HG03469 (cell line): Measurements from ENCODE around the gene BRAT1.
"Not testable (repeated sequence)": the region's sequence is repeated elsewhere in the genome, so short reads cannot be mapped to it uniquely, and the experiment has no call there.

Experiments
- ATAC-seq: cut with Tn5 transposase; IDR thresholded peaks from one replicate; pipeline ENCODE4 v1.9.1; 2021; ENCODE audit warnings: mild to moderate bottlenecking, moderate library complexity, moderate number of reproducible peaks; ENCODE audit not compliant: unreplicated experiment

Gene BRAT1

DNA sequence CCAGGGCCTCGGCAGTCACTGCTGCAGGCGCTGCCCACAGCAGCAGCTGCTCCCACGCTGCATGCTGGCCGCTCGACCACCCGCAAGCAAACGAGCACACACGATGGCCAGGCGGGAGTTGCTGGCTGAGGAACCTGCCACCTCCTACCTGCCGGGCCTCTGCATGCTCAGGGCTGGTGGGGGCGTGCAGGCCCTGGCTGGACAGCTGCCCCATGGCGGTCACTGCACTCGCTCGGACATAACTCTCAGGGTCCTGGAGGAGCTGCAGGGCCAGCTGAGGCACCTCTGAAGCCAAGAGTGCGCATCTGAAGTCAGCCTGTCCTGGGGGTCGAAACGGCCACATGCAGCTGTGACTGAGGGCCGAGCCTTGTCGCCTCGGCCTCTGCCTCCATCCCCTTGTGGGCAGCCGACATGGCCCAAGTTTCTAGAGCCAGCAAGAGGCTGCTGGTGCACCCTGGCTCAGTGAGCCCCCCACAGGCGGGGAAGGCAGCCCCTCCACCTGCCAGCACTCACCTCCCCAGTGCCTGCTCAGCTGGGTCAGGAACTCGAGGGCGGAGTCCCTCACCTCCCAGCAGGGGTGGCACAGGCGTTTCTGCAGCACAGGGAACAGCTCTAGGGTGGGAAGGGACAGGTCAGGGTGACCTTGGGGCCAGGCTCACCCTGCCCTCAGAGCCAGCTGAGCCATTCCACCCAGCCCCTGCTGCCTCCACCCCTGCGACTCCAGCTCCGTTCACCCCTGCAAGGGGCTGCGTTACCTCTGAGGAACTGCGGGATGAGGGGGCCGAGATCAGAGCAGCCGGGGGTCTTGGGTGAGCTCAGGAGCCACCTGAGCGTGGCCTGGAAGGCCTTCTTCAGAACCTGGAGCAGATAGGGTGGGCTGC is 16.1 kb downstream of the BRAT1 start:
- ATAC-seq: no peak

DNA sequence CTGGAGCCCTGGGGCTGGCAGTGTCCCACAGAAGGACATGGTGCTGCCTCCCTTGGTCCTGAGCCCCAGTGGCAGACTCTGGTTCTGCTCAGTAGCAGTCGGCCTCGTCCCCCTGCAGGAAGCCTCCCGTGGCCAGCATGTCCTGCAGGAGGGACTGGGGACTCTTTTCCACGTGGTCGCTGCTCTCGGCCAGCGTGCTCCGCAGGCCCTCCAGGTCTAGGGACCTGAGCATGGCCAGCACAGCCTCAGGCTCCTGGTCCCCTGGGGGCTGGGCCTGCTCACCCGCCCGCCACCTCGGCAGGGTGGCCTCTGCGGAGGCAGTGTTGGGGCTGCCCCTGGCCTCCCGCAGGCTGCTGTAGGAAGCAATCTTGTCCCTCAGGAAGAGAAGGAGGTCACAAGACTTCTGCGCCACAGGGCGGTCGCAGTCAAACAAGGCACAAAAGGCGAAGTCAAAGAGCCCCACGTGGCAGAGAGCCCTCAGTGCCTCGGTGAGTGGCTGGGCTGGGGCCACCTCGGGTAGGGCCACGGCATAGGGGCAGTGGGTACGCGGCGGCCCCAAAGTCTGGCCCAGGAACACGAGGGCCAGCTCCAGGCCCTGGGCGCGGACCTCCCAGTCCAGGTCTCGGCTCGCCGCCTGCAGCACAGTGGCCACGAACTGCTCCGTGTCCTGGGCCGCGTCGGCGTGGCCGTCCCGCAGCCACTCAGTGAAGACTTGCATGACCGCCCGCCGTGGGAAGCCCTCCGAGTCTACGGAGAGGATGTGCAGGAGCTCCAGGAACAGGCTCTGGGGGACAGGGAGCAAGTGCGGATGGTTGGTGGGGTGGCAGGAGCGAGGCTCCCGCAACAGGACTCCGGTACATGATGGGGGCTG is 17.1 kb downstream of the BRAT1 start:
- ATAC-seq: no peak

DNA sequence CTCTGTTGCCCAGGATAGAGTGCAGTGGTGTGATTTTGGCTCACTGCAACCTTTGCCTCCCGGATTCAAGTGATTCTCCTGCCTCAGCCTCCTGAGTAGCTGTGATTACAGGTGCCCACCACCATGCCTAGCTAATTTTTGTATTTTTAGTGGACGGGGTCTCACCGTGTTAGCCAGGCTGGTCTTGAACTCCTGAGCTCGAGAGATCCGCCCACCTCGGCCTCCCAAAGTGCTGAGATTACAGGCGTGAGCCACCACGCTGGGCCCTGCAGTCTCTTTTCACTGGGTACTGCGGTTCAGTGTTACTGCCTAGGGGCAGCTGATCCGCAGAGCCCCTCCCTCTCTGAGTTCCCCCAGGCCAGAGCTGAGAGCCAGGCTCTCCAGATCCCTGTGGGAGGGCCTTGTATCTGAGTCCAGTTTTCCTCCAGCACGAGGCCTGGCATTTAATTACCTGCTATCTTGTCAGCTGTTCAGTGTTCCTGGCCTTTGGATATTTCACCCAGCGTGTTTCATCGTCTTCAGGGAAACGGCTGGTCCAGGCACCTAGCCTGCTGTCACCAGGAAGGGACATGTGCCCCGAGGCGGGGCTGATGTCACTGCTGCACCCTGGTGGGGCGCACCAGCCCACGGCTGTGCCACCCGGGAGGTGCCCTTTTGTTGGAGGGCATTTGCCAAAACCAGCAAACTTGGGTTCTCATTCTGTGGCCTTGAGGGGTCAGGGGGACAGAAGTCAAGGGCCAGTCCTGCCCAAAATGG is 19.3 kb downstream of the BRAT1 start:
- ATAC-seq: not testable (repeated sequence)

DNA sequence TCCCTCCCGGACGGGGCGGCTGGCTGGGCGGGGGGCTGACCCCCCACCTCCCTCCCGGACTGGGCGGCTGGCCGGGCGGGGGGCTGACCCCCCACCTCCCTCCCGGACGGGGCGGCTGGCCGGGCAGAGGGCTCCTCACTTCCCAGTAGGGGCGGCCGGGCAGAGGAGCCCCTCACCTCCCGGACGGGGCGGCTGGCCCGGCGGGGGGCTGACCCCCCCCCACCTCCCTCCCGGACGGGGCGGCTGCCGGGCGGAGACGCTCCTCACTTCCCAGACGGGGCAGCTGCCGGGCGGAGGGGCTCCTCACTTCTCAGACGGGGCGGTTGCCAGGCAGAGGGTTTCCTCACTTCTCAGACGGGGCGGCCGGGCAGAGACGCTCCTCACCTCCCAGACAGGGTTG is 21.1 kb downstream of the BRAT1 start:
- ATAC-seq: not testable (repeated sequence)

DNA sequence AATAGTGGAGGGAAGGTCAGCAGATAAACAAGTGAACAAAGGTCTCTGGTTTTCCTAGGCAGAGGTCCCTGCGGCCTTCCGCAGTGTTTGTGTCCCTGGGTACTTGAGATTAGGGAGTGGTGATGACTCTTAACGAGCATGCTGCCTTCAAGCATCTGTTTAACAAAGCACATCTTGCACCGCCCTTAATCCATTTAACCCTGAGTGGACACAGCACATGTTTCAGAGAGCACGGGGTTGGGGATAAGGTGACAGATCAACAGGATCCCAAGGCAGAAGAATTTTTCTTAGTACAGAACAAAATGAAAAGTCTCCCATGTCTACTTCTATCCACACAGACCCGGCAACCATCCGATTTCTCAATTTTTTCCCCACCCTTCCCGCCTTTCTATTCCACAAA is 21.8 kb downstream of the BRAT1 start:
- not testable (repeated sequence) for ATAC-seq

DNA sequence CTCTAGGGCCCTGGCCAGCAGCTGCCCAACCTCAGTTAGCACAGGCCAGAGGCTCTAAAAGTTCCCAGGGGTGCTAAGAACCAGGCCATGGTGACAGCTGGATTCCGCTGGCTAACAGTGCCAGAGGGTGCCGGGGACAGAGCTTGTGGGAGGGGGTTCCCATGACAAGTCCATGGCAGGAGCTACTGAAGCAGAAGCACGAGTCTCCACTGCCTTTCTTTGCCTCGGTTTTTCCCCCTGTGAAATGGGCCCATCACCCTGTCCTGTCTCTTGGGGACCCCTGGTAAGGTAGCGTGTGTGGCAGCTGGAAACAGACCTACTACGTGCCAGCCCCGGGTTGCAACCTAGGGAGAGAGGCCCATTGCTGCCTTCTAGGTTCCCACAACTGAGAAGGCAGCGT is 22.5 kb downstream of the BRAT1 start:
- not testable (repeated sequence) for ATAC-seq

DNA sequence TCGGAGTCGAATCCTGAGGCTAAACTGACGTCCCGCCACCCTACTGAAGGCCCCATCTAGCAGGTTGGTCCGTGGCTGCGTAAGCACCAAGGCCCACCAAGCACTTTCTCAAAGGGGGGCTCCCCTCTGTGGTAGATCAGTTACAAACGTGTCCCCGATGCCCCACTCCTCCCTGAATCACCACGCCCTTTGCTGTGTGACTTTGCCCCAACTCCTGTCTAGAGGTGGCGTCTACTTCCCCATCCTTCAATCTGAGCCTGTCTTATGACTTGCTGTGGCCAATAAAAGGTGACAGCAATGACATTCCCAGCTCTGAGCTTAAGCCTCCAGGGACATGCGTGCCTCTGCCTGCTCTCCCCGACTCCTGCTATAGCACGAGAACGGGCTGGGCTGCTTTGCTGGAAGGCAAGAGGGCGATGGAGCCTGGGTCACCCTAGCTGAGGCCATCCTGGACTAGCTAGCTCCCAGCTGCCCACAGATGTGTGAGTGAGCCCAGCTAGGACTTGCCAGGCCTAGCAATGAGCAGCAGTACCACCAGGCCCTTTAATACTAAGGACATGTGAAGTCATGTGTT is 23.0 kb downstream of the BRAT1 start:
- ATAC-seq: not testable (repeated sequence)

DNA sequence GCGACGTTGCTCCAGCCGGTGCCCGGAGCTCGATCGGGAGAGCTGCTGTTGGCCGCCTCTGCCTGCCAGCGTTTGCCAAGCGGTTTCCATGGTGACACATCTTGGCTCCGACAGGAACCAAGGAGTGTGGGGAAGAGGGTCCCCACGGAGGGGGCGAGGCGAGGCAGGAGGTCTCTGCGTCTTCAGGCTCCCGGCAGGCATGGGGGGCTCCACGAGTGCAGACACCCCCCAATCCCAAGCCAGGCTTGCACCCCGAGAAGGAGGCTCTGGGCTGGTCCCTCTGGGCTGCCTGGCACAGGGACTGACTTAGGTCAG is 23.6 kb downstream of the BRAT1 start:
- ATAC-seq: not testable (repeated sequence)

DNA sequence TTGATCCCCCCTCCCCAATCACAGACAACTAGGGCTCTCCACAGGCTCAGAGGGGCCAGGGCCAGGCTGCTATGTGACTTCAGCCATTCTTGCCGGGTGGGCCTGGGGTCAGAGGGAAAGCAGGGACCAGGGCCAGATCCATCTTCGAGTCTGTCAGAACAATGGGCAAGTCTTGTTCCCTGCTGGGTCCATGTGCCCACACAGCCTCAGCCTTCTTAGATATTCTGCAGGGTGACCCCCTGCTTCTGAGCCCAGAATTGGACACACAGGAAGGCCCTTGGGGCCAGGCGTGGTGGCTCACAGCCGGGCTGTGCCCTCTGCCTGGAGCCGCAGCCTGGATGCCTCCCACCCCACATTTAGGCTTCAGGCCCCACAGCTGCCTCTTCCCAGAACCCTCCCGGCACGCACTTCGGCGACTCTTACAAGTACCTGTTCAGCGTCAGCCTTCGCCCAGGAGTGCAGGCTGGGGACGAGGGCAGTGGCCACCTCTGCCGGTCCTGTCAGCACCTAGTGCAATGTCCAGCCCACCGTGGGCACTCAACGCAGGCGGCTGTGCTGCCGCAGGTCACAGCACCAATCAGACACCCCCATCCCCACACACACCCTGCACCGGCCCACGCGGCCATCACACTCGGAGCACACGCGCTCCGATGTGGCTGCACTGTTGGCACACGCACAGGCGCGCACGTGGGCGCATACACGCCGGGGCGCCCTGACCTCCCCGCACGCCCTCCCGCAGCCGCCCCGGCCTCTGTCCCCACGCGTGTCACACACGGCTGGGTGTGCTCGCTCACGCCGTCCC is 24.1 kb downstream of the BRAT1 start:
- ATAC-seq: not testable (repeated sequence)

DNA sequence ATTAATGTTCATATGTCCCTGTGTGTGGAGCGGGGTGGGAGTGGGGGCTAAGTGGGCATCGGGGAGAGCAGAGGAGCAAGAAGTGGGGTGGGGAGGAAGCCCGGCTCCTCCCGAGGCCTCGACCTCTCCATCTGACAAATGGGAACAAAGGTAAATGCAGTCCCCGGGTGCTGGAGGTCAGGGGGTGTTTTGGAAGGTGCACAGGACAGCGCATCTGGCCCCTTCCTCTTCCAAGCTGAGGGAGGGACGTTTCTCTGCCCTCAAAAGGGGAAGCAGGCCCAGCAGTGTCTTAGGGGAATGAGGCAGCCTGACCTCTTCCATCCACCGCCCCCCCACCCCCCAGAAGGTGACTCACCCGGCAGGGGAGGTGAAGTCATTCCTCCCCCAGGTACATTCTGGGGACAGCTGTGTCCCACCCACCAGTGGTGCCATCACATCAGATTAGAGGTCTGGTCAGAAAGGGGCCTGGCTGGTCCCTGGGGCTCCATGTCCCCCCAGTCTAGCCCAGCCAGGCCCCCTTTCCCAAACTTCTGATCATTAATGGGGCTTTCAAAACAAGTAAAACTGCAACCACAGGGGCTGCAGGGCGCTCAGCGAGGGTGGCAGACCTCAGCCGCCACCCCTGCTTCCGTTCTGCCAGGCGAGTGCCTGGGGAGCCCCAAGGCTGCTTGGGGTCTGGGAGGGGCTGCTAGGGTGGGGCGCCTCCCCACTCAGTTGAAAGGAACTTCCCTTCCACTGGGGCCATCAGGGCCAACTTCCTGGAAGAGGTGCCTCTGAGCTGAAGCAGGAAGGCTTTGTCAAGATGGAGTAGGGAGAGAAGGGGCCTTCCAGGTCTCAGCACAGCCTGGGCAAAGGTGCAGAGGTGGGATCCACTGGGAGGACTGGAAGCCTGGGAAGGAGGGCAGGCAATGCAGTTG is 25.0 kb downstream of the BRAT1 start:
- ATAC-seq: no peak

DNA sequence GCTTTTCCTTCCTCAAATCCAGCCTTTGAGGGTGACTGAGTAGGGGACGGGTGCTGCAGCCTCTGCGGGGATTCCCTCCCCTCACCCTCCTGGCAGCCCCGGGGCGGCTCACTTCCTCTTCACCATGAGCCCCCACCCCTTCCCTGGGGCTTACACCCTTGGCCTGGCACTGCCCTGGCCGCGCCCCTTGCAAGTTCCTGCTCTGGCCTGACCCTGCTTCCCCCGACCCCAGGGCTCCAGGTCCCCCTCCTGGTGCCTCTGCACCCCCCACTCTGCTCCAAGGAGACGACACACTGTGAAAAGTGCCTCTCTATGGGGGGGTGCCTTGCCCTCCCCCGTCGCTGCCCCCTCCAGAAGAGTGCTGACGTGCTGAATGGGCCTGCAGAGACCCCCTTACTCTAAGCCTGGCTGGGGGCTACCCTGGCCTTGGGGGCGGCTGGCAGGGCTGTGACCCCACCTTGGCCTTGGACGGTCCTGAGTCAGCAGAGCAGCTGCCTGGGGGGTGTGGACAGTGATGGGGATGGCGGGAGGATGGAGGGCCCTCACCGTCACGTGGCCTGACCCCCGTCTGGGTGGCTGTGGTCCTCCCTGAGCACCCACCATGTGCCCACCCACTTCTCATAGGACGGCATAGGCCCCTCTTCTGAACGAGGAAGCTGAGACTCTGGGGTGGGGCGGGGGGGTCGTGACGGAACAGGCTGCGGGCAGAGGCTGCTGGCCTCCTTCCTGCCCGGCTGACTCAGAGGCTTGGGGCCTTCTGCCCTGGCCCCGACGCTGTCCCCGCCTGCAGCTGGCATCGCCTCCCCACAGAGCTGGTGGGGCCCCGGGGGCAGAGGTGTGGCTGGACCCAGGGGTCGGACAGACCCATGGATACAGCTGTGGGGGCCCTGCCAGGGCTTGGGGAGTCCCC is 25.9 kb downstream of the BRAT1 start:
- ATAC-seq: no peak

DNA sequence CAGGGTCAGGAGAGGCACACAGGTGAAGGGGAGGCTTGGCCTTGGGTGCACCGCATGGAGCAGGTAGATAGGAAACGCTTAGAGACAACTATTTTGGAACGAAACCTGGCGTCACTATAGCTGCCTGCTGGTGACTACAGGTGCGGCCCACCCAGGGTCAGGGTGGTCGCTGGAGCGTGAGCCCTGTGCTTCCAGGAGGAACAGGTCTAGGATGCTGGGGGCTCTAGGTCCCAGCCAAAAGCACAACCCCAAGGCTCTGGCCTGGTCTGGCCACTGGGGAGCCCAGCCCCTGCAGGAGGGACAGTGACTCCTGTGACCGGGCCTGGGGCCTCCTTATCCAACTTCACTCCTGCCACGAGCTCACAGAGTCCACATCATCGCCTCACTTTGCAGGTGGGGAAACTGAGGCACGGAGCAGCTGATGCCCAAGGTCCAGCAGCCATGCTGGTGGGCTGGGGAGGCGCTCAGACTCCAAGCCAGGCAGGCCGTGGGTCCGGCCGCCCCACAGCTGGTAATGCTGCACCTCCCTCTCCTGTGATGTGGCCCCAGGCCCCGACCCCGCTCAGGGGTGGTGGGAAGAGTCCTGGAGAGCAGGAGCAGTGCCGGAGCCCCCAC is 26.7 kb downstream of the BRAT1 start:
- ATAC-seq: no peak

DNA sequence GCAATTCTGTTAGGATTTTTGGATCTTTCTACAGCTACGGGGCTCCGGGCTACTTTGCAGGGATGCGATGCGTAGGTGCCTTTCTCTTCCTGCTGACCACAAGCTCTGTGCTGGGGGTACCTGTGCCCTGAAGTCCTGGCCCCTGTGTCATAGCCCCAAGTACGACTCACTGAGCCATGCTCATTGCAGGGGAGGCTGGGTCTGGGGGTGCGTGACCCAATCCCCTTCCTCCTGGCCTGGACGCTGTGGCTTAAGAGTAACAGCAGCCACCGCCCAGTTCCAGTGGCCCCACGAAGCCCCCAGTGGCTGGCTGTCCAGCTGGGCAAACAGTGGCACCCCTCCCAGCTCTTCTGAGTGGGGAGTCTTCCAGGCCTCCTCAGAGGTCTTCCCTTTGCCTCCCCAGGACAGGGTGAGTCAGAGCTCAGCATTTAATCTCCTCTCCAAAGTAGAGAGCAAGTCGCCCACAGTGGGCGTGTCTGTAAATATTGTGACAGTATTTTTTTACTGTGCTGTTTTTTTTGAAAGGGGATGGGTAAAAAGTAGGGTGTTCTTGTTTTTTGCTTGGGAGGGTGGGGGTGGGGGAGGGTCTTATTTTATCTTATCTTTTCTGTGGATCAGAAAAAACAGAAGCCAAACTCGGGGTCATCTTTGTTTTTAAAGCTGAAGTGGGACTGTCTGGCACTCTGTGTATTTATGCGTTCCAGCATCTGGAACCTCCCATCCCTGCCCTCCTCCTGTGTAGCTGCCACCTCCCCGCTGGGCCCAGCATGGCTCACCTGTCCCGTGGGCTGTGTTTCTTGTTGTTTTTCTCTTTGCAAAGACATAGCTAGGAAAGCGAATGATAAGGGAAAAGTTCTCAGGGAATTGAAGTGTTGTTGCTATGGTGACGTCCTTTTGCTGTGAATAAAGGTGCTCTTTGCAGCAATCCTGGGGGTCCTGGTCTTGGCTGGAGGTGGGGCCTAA is 27.5 kb downstream of the BRAT1 start:
- no peak for ATAC-seq

DNA sequence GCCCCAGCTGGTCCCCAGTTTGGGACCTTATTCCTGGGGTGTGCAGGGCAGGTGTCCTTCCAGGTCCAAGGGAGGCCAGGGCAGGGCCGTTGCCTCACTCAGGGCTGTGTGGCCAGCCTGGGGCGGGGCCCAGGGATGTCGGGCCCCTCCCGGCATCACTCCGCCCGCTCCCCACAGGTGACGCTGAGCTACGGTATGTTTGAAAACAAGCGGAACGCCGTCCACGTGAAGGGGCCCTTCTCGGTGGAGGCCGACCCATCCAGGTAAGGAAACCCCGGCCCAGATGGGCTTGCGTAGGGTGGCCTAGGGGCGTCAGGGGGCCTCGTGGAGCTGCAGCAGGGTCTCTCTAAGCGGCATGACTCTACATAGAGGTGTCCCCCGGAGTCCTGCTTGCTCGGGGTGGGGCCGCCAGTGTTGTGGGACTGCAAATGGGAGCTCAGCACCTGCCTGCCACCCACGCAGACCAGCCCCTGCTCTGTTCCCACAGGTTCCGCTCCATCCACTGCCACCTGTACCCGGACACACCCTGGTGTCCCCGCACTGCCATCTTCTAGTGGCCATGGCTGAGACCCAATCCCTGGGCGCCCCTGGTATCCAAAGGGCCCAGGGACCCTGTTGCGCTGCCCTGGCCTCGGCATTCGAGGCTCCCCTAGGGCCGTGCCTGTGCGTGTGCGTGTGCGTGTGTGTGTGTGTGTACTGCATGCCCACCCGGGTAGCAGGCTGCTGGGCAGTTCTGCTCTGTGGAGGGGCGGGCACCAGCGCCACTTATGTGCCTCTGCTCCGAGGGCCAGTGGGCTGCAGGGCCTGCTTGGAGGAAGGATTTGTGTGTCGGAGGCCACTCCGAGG is 28.4 kb downstream of the BRAT1 start:
- ATAC-seq: no peak
